NCI-H1417 treated with DMSO at 0.1 percent for 48 hours (cell line): ENCODE results near the gene EIF3F.

Experiments used
- DNase-seq: peaks from one replicate; lab custom pipeline; 2025; lab: John Stamatoyannopoulos, UW

Gene EIF3F

DNA sequence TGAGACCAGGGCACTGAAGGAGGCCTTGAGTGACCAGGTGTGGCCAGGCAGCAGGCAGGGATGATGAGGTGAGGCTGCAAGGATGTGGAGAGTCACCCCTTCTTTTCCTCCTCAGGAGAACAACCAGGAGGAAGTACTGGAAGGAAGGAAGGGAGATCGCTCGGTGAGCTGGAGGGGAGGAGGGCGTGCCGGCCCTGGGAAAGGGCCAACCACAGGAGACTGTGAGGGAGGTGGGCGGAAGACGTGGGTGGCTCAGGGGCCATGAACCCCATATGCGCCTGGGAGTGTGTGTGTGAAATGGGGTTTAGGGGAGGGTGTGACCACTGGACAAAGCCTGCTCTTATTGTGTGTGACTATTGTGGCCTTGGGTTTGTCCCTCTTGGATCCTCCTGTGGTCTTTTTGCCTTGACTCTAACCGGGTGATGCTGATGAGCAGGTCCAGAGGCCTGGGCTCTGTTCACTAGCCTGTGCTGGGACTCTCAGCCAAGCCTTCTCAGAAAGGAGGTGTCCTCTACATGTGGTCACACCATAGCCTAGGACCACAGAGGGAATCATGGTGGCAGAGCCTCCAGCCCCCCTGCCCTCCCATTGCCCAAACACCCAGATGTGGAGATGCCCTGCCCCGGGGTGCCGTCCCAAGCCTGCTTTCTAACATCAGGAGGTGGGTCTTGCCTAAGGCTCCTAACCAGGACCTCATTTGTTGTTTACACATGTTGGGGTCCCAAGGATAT, 52.6 kb downstream of the EIF3F start:
- DNase-seq = no peak

GRCh38 chr11:8040261-8040920, 53.3 kb downstream of the EIF3F start:
- DNase-seq = no peak

GRCh38 chr11:8040921-8041285, 53.8 kb downstream of the EIF3F start:
- DNase-seq = no peak

GRCh38 chr11:8041576-8041975, 54.4 kb downstream of the EIF3F start:
- DNase-seq = no peak

DNA sequence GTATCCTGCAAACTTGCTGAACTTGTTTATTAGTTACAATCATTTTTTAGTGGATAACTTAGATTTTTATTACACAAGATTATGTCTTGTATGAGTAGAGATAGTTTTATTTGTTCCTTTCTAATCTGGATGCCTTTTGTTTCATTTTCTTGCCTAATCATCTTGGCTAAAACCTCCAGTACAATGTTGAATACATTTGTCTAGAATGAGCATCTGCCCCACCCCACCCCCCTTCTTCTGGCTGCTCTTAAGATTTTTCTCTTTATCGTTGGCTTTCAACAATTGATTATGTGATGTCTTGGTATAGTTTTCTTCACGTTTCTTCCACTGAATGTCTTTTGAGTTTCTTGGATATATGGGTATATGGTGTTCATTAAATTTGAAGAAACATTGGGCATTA, 56.6 kb downstream of the EIF3F start:
- DNase-seq = no peak

GRCh38 chr11:8045839-8046238, 58.7 kb downstream of the EIF3F start:
- no peak for DNase-seq

DNA sequence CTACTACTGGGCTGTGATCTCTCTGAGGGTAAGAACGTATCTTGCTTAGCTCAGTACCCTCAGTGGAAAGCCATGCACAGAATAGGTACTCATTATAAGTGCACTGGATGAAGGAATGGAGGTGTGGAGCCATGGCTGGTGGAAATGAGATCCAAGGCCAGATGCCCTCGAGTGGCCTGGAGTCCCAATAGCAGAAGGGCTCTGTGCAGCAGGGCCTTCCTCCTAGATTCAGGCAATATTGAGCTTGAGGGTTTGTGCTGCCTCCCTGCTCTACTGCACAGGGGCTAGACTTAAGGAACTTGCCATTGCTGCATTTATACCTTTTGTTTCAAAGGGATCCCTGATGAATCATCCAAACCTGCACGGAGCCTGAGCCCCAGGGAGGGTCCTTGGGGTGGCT, 60.2 kb downstream of the EIF3F start:
- DNase-seq = no peak

DNA sequence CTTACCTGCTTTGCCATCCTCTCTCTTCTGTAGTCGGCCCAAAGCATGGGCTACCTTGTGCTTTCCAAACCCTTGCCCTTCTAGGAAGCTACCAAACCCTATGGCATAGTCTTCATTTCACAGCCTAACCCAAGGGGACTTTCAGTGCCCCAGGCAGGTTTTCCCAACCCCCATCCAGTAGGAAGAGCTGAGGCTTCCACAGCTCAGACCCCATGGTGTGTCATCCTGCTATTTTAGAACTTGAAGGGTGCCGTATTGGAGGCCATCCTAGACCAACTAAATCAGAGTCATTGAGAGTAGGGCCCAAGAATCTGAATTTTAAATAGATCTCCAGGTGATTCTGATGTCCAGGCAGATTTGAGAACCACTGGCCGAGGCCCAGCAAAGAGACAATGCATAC, 61.9 kb downstream of the EIF3F start:
- no peak for DNase-seq
